DLD1 (cell line): ENCODE data around the gene PRKCA.

Experiments used
- in situ Hi-C: cut with HindIII; loops from 2 replicates; pipeline ENCODE4 v1.10.0; 2017; ENCODE audit warnings: low sequenced_read_pairs

PRKCA gene

GRCh38 chr17:66533986-66534385 lies 231.6 kb downstream of the PRKCA start:
- in situ Hi-C loops: no loop called here

GRCh38 chr17:66535611-66536010 lies 233.2 kb downstream of the PRKCA start:
- in situ Hi-C loops: no loop called here

- in situ Hi-C loops: no loop called here
Measured at GRCh38 chr17:66537502-66537901, 235.1 kb downstream of the PRKCA start.

- in situ Hi-C loops: no loop called here
Measured at GRCh38 chr17:66538776-66539175, 236.4 kb downstream of the PRKCA start.

- in situ Hi-C loops: no loop called here
Measured at GRCh38 chr17:66540131-66540781, 237.8 kb downstream of the PRKCA start.

GRCh38 chr17:66541461-66542128 lies 239.2 kb downstream of the PRKCA start:
- in situ Hi-C loops: no loop called here

DNA sequence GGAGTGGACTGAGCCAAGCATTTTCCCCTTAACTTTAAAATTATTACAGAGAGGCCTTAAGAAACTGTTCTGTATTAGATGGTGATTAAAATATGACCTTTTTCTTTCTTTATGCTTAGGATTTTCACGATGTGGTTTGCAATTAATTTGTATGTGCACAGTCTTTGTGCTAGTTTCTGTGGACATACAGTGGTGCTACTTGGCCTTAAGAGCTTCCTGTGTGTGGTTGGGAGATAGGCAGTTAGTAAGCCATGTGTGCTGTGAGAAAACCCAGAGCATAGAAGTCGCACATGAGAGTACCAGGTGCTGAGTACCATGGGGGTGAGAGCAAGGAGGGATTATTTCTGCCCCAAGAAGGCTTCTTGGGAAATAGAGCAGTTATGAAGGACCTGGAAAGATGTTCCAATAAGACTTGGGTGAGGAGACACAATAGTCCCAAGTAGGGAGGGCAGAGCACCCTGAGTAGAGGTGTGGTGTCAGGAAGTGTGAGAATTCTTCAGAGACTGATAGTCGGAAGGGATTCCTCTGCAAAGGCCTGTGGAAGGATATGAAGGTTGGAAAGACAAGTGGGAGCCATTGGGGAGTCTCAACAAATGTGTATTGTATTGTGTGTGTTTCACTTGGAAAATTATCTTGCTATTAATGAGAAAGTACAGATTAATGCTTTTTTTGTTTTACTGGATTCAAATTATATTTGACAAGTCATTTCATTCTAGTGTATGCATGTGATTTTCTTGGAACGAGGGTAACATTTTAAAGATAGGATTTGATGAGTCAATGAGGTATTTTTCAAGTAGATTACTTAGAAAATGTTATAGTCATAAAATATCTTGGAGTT lies 239.9 kb downstream of the PRKCA start:
- in situ Hi-C loops: no loop called here

DNA sequence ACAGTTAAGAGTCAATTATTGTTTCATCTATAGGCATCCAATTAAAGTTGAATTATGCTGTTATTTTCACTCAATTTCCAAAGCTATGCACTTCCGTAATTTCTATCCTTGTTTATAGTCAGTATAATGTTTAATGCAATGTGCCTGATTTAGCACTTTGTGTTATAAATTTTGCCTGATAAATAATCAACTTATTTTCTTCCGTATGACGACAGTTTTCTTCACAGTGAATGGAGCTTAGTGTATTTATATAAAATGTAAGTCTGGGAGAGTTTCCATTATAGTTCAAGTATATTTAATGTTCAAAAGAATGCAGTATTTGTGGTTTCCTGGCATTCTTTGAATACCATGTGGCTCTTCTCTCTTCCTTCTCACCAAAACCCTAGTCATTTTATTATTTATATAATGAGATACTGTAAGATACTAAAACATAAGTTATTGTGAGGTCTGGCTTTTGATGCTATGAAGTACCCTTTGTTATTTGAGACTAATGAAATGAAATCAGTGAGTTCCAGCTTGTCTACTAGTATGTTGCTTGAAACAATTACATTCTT lies 240.6 kb downstream of the PRKCA start:
- in situ Hi-C loops: no loop called here

DNA sequence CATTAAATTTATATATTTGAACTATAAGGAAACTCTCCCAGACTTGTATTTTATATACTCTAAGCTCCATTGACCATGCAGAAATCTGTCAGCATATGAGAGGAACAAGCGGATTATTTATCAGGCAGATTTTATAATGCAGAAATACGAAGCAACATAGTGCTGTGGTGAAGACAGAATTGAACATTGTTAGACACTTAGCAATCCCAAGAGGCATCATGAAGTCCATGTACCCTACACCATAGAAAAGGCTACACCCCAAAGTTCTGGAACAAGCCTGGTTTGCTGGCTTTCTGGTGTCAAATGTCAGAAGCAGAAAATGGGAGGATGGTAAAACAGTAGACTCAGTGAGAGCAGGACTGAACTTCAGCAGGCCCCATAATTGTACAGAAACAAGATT lies 241.1 kb downstream of the PRKCA start:
- in situ Hi-C loops: no loop called here

GRCh38 chr17:66545918-66546317 lies 243.5 kb downstream of the PRKCA start:
- in situ Hi-C loops: no loop called here

DNA sequence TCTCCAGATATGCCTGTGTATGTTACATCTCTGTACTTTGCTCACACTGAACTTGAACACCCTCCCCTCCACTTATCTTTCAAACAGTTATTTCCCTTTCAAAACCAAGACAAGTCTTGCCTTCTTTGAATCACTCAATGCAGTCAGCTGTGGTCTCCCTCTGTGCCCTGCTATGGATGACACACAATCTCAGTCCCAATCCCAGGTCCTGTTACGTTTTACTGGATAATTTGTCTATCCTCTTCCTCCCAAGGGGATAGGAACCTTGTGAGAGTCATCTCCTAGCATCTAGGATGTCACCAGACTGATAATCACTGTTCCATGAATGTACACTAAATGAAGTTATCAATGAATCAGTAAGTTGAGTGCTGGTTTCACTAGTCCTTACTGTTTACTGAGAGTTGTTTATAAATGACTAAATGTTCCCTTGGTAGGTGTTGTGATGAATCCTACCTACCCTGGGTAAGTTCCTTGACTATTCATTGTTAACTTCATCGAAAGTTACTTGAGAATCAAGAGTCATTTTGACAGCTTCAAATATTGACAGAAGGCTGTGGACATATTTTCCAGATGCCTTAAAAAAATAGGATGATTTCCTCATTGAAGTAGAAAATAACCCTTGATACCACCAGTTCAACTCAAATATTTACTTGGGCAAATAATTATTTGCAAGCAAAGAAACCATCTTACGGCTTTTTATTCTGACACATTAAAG lies 244.9 kb downstream of the PRKCA start:
- in situ Hi-C loops: no loop called here

- in situ Hi-C loops: no loop called here
Measured at GRCh38 chr17:66548158-66548557, 245.7 kb downstream of the PRKCA start.

GRCh38 chr17:66548659-66549310 lies 246.4 kb downstream of the PRKCA start:
- in situ Hi-C loops: no loop called here

GRCh38 chr17:66549311-66549704 lies 246.9 kb downstream of the PRKCA start:
- in situ Hi-C loops: no loop called here

DNA sequence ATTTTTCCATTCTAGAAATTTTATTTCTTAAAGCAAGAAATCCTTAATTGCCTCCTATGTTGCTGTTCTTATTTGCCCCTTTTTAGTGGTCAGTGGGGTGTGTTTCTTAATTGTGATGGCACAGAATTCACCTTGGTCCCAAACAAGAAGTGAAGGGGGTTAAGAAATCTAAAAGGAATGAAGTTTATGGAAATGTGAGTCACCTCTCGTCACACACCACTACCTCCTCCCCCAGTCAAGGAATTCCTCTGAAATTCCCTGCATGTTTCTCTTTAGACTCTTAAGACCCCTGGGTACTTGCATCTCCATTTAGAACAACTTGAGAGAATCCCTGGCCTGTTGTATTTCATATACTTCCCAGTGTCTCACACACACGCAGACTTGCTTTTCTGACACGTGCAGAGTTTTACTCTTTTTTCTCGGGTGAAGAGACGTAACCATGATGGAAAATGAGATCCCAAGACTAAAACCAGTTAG lies 247.4 kb downstream of the PRKCA start:
- in situ Hi-C loops: no loop called here

DNA sequence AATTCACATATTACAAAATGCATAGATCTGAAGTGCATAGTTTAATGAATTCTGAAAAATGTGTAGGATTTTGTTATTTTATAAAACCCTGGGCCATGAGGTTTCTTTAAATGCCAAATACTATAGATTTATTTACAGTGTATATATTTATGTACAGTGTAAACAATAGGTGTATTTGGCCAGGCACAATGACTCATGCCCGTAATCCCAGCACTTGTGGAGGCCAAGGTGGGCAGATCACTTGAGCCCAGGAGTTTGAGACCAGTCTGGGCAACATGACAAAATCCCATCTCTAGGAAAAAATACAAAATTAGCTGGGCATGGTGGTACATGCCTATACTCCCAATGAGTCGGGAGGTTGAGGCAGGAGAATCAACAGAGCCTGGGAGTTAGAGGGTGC lies 249.4 kb downstream of the PRKCA start:
- in situ Hi-C loops: no loop called here

GRCh38 chr17:66552371-66552770 lies 250.0 kb downstream of the PRKCA start:
- in situ Hi-C loops: no loop called here

DNA sequence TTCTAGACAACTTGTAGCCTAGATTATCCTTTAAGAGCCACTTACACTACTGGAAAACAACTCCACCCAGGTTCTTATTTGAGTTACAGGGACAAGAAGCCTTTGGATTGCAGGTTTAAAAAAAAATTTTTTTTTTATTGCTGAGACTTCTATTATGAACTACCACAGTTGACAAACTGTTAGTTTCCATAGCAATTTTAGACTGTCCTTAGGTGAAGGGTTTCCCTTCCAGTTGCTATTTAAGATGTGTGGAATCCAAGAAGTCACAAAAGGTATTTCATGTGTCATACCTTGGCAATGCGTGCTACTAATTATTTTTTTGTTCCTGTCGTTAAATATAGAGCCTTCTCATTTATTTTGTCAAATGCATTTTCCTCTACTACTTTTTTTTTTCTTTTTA lies 253.2 kb downstream of the PRKCA start:
- in situ Hi-C loops: no loop called here

- in situ Hi-C loops: no loop called here
Measured at GRCh38 chr17:66557200-66557599, 254.8 kb downstream of the PRKCA start.

GRCh38 chr17:66557886-66558285 lies 255.5 kb downstream of the PRKCA start:
- in situ Hi-C loops: no loop called here
